DLD1 (cell line): ENCODE data around the gene PLCG2.
"Not testable (repeated sequence)": the region's sequence is repeated elsewhere in the genome, so short reads cannot be mapped to it uniquely, and the experiment has no call there.

Experiments used
- in situ Hi-C: cut with HindIII; loops from 2 replicates; pipeline ENCODE4 v1.10.0; 2017; ENCODE audit warnings: low sequenced_read_pairs

Gene PLCG2

DNA sequence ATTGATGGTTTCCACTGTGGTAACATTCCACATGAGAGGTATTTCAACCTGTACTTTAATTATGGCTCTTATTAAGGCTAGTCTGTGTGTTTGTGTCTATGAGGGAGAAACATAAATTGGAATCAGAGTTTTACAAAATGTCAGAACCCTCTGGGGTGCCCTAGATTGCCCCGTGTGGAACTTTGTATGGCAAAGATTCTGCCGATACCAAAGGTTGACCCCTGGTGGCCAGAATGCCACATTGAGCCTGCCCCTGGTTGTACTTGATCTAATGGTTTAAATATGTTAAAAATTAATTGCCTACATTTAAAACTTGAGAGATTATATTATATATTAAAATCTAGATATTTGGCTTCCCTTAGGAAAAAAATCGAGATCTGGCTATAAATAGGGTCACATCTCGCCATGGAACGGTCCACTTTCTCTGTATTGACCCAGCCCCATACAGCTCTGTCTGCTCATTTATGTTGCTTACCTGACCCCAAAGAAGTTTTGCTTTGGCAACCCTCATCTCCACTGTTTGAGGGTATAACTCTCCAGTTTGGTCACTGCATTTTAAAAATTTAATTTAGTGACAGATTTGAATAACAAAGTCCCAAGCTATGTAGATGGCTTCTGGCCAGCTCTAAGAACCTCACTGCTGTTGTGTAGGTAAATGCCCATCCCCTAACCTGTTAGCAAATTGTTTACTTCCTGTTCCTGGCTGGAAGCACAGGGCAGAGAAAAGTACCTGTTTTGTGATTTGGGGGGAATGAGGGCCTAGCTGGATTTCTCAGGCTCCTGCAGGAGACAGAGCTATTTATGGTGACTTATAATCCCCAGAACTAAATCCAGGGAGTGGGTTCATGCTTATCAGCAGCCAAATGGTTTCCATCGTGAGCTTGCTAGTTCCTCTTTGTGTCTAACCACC is 95.0 kb downstream of the PLCG2 start:
- in situ Hi-C loops: no loop called here

- in situ Hi-C loops: no loop called here
These were observed 96.4 kb downstream of the PLCG2 start for GRCh38 chr16:81875461-81875860.

DNA sequence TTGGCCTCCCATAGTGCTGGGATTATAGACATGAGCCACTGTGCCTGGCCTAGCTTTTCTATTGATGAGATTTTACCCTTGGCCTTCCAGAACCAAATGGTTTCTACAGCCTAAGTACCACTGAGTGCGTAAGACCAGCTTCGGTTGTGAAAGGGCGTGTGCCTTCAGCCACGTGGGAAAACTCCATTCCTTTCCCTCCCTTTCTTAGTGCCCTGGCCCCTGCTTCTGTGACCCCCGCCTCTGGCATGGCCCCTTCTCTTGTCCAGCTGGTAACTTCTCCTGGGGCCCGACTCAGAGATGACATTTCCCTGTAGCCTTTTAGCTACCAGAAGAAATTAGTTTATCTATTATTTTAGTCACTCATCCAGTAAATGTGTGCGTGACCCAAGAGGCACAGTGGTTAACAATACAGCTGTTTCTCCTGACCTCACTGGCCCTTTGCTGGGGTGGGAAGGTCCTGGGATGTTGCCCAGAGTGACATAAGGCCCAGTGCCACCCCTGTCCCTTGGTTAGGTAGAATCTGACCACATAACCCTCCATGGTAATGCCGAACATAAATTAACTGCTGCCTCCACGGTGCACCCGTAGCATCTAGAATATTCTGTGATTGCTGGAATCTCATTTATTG is 97.3 kb downstream of the PLCG2 start:
- in situ Hi-C loops: no loop called here

DNA sequence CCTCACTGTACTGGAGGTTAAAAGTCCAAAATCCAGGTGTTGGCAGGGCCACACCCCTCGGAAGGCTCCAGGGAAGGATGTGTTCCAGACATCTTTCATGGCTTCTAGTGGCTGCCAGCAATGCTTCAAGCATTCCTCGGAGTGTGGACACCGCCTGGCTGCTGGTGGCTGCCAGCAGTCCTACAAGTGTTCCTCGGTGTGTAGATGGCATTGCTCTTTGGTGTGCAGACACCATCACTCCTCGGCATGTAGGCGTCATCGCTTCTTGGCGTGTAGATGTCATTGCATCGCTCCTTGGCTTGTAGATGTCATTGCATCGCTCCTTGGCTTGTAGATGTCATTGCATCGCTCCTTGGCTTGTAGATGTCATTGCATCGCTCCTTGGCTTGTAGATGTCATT is 98.4 kb downstream of the PLCG2 start:
- in situ Hi-C loops: not testable (repeated sequence)

GRCh38 chr16:81878529-81878928 is 99.4 kb downstream of the PLCG2 start:
- in situ Hi-C loops: no loop called here

- in situ Hi-C loops: no loop called here
These were observed 100.5 kb downstream of the PLCG2 start for GRCh38 chr16:81879625-81880024.

DNA sequence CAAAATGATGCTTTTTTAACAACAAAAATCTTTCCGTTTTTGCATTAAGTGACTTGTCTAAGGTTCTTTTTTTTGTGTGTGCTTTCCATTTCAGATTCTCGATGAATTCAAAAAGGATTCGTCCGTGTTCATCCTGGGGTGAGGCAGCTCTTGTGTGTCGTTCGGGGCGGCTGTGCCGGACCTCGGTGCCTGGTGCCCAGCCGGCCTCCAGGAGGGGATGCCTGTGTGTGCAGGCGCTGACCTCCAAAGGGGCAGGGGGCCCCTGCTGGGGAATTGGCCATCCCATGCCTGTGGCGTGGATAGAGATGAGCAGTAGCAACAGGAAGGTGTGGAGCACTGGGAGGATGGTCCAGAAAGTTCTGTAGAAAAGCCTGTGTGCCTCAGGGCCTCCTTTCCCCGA is 101.7 kb downstream of the PLCG2 start:
- in situ Hi-C loops: no loop called here

DNA sequence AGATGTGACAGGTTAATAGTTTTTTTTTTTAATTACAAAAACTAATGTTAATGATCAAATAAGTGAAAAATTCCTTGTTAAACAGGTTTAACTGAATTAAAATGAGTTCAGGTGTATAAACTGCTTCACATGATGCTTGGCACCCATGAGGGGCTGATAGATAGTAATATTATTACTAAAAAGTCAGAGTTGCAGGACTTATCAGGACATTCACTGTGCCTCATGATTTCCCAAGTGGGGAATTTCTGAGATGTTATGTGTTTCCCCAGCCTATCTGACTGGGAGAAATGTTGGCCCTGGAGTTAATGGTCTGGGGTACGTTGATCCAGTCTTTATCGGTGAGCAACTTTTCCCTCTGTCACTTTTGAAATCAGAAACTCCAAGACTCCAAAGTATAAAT is 102.1 kb downstream of the PLCG2 start:
- in situ Hi-C loops: no loop called here

- in situ Hi-C loops: no loop called here
These were observed 103.5 kb downstream of the PLCG2 start for GRCh38 chr16:81882559-81882958.

- in situ Hi-C loops: no loop called here
These were observed 104.1 kb downstream of the PLCG2 start for GRCh38 chr16:81883235-81883634.

DNA sequence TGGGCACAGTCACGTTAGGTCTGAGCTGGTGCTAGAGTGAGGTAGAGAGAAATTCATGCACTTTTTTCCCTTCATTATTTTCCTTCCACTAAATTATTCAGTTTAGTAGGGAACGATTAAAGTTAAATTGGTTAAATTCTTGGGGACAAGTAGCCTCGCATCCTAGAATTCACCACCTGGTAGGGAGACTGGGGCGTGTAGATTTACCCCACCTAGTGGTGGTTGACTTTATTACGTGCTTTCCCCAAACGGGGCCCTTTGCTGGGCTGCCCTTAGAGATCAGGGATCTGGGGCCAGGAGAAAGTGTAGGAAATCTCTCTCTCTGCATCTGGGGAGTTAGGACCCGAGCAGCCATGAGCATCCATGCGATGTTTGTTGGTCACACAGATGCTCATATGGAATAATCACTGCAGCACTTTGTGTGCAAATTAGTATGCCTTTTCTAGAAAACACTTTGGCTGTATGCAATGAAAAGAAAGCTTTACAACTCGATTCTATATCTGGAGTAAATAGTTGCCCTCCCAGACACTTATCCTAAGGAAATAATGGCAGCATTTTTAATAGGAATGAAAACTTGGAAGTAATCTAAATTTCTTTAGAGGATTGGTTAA is 107.0 kb downstream of the PLCG2 start:
- in situ Hi-C loops: no loop called here

- in situ Hi-C loops: no loop called here
These were observed 109.7 kb downstream of the PLCG2 start for GRCh38 chr16:81888520-81889394.

DNA sequence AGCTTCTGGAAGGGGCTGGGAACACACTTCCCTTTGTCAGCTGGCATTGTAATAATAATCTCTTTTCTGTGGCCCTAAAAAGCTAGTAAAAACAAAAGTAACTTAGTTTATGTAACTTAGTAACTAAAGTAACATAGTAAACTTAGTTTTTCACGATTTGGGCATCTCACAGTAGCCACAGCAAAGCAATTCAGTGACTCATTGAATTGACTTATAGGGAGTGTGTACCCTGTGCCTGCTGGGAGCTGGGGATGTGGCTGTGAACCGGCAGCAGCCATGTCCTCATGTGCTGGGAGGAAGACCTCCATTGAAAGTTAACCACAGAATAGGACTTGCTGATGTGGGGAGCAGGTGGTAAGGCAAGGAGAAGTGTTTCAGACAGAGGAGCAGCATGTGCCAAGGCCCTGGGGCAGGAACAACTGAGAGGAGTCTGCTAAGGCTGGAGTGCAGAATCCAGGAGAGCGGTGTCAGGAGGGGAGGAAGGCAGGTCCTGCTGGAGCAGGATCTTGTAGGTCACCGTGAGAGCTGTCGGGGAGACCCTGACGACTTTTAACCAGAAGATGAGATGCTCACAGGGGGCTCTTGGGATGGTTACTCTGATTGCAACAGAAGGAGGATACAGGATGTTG is 112.8 kb downstream of the PLCG2 start:
- in situ Hi-C loops: no loop called here

- in situ Hi-C loops: no loop called here
These were observed 115.5 kb downstream of the PLCG2 start for GRCh38 chr16:81894592-81894991.

DNA sequence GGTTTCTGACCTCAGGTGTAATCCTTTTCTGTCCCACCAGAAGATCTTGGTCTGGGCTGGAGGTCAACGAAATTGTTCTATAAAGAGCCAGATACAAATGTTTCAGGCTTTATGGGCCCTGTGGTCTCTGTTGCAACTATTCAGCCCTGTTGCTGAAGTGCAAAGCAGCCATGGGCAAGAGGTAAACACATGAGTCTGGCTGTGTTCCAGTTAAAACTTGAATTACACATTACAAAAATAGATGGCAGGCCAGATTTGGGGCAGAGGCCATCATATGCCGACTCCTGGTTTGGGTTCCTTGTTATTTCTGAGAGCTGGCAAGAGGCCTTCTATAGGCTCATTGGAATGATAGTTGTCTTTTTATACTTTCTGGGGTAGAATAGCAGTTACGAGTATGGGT is 117.8 kb downstream of the PLCG2 start:
- in situ Hi-C loops: no loop called here

DNA sequence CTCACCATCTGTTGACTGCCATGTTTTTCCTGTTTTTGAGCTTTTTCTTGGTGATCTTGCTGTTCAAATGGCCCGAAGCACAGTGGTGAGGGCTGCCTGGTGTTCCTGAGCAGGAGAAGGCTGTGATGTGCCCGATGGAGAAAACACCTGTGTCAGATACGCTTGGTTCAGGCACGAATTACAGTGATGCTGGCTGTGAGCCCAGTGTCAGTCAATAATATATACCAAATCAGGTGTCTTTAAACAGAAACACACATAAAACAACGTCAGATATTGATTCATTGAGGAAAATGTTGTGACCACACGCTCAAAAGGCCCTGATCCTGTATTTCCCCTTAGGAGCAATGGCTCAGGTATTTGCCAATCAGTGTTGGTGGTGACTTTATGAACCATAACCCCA is 120.5 kb downstream of the PLCG2 start:
- in situ Hi-C loops: no loop called here

GRCh38 chr16:81900014-81900413 is 120.9 kb downstream of the PLCG2 start:
- in situ Hi-C loops: no loop called here

GRCh38 chr16:81900456-81900855 is 121.4 kb downstream of the PLCG2 start:
- in situ Hi-C loops: no loop called here

GRCh38 chr16:81901484-81901883 is 122.4 kb downstream of the PLCG2 start:
- in situ Hi-C loops: no loop called here

GRCh38 chr16:81902025-81902424 is 122.9 kb downstream of the PLCG2 start:
- in situ Hi-C loops: no loop called here

- in situ Hi-C loops: no loop called here
These were observed 125.2 kb downstream of the PLCG2 start for GRCh38 chr16:81904320-81904719.
